Endothelial cell of umbilical vein (primary cell): ENCODE results near the gene SAMD10. TPM values are rescaled to one million over a fixed set of nuclear protein-coding genes. Genes with fewer than 3 reads are reported as not detected.

Source experiments
- BruUV-seq: library from RNA; stranded (reverse); fragments of 400-500 nt; replicated peaks from 2 replicates; lab custom pipeline; 2021; lab: Mats Ljungman, UMichigan
- CTCF ChIA-PET: fragments of 300-600, 350-600 bp; sonication (Branson Sonifier 250); formaldehyde crosslinking; loops from one replicate; lab custom pipeline; 2021; ENCODE audit warnings: antibody characterized with exemption, inconsistent platforms; lab: Charles Lee
- POLR2A ChIA-PET: fragments of 300-600, 350-600 bp; sonication (Branson Sonifier 250); formaldehyde crosslinking; loops from one replicate; lab custom pipeline; 2021; ENCODE audit warnings: antibody characterized with exemption, inconsistent platforms; lab: Charles Lee
- DNase-seq: peaks from one replicate; pipeline ENCODE4 v3.0.0-alpha.2; 2011; ENCODE audit warnings: low read depth, low spot score
- FAIRE-seq: peaks from 2 replicates; lab custom pipeline; 2011; peaks lifted over from hg19 to GRCh38; lab: Jason Lieb, UNC
- H2AFZ ChIP-seq: 2 replicates; pipeline ENCODE4 v1.6.0; 2012; ENCODE audit warnings: low read depth, low read length, control low read depth, inconsistent platforms
- H3K27ac ChIP-seq: 2 replicates; pipeline ENCODE4 v1.5.1; 2011; ENCODE audit warnings: low read depth, mild to moderate bottlenecking, control low read depth, low read length, moderate library complexity; ENCODE audit not compliant: insufficient read depth
- H3K27me3 ChIP-seq, 2 experiments: 2 replicates each; pipeline versions ENCODE4 v1.6.0 to v1.6.1; 2011; ENCODE audit warnings: low read length in 2 of 2, mixed read lengths in 1 of 2; ENCODE audit not compliant: control insufficient read depth in 2 of 2, insufficient read depth in 2 of 2
- H3K36me3 ChIP-seq, 2 experiments: 2 replicates in 1 of 2; 3 replicates in 1 of 2; pipeline ENCODE4 v1.5.1; 2011; ENCODE audit warnings: low read length in 2 of 2, mild to moderate bottlenecking in 1 of 2, moderate library complexity in 1 of 2; ENCODE audit not compliant: control insufficient read depth in 2 of 2, insufficient read depth in 2 of 2; ENCODE audit errors: extremely low read depth in 1 of 2
- H3K4me1 ChIP-seq: 3 replicates; pipeline ENCODE4 v1.5.1; 2011; ENCODE audit warnings: mild to moderate bottlenecking, low read length; ENCODE audit not compliant: control insufficient read depth, insufficient read depth; ENCODE audit errors: extremely low read depth
- H3K4me2 ChIP-seq: 2 replicates; pipeline ENCODE4 v1.6.1; 2011; ENCODE audit warnings: low read length, control low read depth, mixed read lengths; ENCODE audit not compliant: insufficient read depth
- H3K4me3 ChIP-seq, 3 experiments: fragments of 200-600 bp in 1 of 3; sonication (generic), shearing (Covaris generic) in 1 of 3; replicated peaks in 1 of 3; 2 replicates each; pipeline ENCODE4 v1.5.1; 2011 to 2016; ENCODE audit warnings: control low read depth in 3 of 3, low read length in 3 of 3, mild to moderate bottlenecking in 2 of 3, inconsistent platforms in 1 of 3, low read depth in 1 of 3, moderate library complexity in 1 of 3; ENCODE audit not compliant: insufficient read depth in 1 of 3
- H3K79me2 ChIP-seq: 2 replicates; pipeline ENCODE4 v1.6.0; 2012; ENCODE audit warnings: low read length, inconsistent platforms; ENCODE audit not compliant: control insufficient read depth, insufficient read depth
- H3K9ac ChIP-seq: replicated peaks from 2 replicates; pipeline ENCODE3; 2011; ENCODE audit warnings: low read length, control low read depth; ENCODE audit not compliant: insufficient read depth; ENCODE audit errors: extremely low read depth
- H3K9me1 ChIP-seq: replicated peaks from 3 replicates; pipeline ENCODE4 v1.6.0; 2011; ENCODE audit warnings: mild to moderate bottlenecking, low read length; ENCODE audit not compliant: control insufficient read depth, insufficient read depth; ENCODE audit errors: extremely low read depth
- H3K9me3 ChIP-seq: replicated peaks from 2 replicates; pipeline ENCODE4 v1.5.1; 2012; ENCODE audit warnings: low read length, inconsistent platforms; ENCODE audit not compliant: control insufficient read depth, insufficient read depth
- H4K20me1 ChIP-seq: replicated peaks from 2 replicates; pipeline ENCODE3; 2011; ENCODE audit warnings: mild to moderate bottlenecking, low read length; ENCODE audit not compliant: control insufficient read depth, insufficient read depth; ENCODE audit errors: extremely low read depth
- EZH2 ChIP-seq: IDR thresholded peaks from 2 replicates; pipeline ENCODE4 v1.6.1; 2012; ENCODE audit warnings: borderline replicate concordance, low read depth, mild to moderate bottlenecking, moderate library complexity, low read length, inconsistent platforms; ENCODE audit not compliant: severe bottlenecking
- FOS ChIP-seq: IDR thresholded peaks from 2 replicates; pipeline ENCODE4 v1.6.1; 2011; ENCODE audit warnings: mild to moderate bottlenecking, low read length, moderate library complexity, borderline replicate concordance; ENCODE audit not compliant: insufficient read depth
- GATA2 ChIP-seq: IDR thresholded peaks from 2 replicates; pipeline ENCODE4 v1.7.0; 2011; ENCODE audit warnings: low read depth, mild to moderate bottlenecking, moderate library complexity, mixed read lengths, low read length; ENCODE audit not compliant: insufficient read length, insufficient read depth
- JUN ChIP-seq: IDR thresholded peaks from 2 replicates; pipeline ENCODE4 v1.6.1; 2011; ENCODE audit warnings: borderline replicate concordance, low read depth; ENCODE audit not compliant: insufficient read length, insufficient read depth
- MYC ChIP-seq: IDR thresholded peaks from one replicate; pipeline ENCODE4 v1.6.1; 2011; ENCODE audit warnings: mild to moderate bottlenecking, low read depth, low read length
- POLR2A ChIP-seq: IDR thresholded peaks from 2 replicates; pipeline ENCODE4 v1.6.1; 2012; ENCODE audit warnings: low read depth, mild to moderate bottlenecking, control low read depth, low read length
- POLR2AphosphoS5 ChIP-seq: IDR thresholded peaks from 2 replicates; pipeline ENCODE4 v1.6.1; 2012; ENCODE audit warnings: low read depth, mild to moderate bottlenecking, control low read depth, low read length, moderate library complexity; ENCODE audit not compliant: insufficient read depth
- dilution Hi-C: fragments of 300-500 bp; cut with MboI; formaldehyde crosslinking; loops from one replicate; pipeline ENCODE4 v1.15.0; 2019; ENCODE audit warnings: low sequenced_read_pairs; ENCODE audit not compliant: extremely low pct_ligation_motif_present
- intact Hi-C: fragments of 100-400 bp; cut with micrococcal nuclease; formaldehyde crosslinking; loops from one replicate; pipeline ENCODE4 v1.10.0; 2022
- polyA plus RNA-seq, 4 experiments: library from polyadenylated mRNA; depleted of rRNA in 3 of 4; stranded (reverse) in 3 of 4; unstranded in 1 of 4; fragments of >200 nt; gene quantifications; 2 replicates each; pipeline versions ENCODE4 v1.2.1 to v1.2.3, GENCODE V29; 2011 to 2012; ENCODE audit warnings: missing spikeins in 1 of 4
- total RNA-seq: library from RNA; stranded (reverse); gene quantifications from 2 replicates; pipeline ENCODE4 v1.2.3, GENCODE V29; 2021
- TF ChIP-seq, protein P1 (sequence below): IDR thresholded peaks from 2 replicates; pipeline ENCODE4 v1.6.1; 2011; ENCODE audit not compliant: insufficient read depth, insufficient read length
- TF ChIP-seq, protein P2 (sequence below), 2 donors: IDR thresholded peaks; 1 replicate in 1 of 2; 2 replicates in 1 of 2; pipeline ENCODE4 v1.5.1; 2011; ENCODE audit warnings: low read length in 2 of 2, mild to moderate bottlenecking in 2 of 2, moderate library complexity in 2 of 2, control low read depth in 1 of 2, inconsistent platforms in 1 of 2, low read depth in 1 of 2; ENCODE audit not compliant: insufficient read depth in 1 of 2; ENCODE audit errors: extremely low read depth in 1 of 2

The SAMD10 gene
- total and polyA plus RNA-seq, 2 donors (not counting 3 experiments of a cell fraction or from before 2014, with no cell fraction given), result 4.7 to 5.3 TPM

GRCh38 chr20:63944078-63944941 lies 35.1 kb downstream of the SAMD10 start:
- FAIRE-seq (no peak), DNase-seq (no peak)
- TF ChIP-seq EZH2, result no peak
- TF ChIP-seq, protein P1, sequence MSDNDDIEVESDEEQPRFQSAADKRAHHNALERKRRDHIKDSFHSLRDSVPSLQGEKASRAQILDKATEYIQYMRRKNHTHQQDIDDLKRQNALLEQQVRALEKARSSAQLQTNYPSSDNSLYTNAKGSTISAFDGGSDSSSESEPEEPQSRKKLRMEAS, result no peak
- peak; percentile 8 for TF ChIP-seq POLR2AphosphoS5
- no peaks in the 10 kb centered on the region for H3K9me3 ChIP-seq
- H2AFZ ChIP-seq, result no peak overlapping the region
- H3K4me3 ChIP-seq, result no peak overlapping the region
- H3K9me1 ChIP-seq, result no peaks in the 10 kb centered on the region
- intact Hi-C loops, result no loop called here
- H3K27me3 ChIP-seq, result no peaks in the 10 kb centered on the region
- POLR2A ChIA-PET, result no interaction called here
- no peaks in the 10 kb centered on the region for H4K20me1 ChIP-seq
- peaks cover 18% of the 10 kb centered on the region for H3K79me2 ChIP-seq
- no TSS peak for BruUV-seq
- CTCF ChIA-PET, result no interaction called here
- H3K27ac ChIP-seq, result no peak overlapping the region
- H3K4me1 ChIP-seq, result peaks cover 24% of the 10 kb centered on the region
- no peak overlapping the region for H3K4me2 ChIP-seq
- dilution Hi-C loops, result no loop called here
- peaks cover 8 to 42% of the 10 kb centered on the region in 2 experiments for H3K36me3 ChIP-seq
- H3K9ac ChIP-seq, result no peak overlapping the region

DNA sequence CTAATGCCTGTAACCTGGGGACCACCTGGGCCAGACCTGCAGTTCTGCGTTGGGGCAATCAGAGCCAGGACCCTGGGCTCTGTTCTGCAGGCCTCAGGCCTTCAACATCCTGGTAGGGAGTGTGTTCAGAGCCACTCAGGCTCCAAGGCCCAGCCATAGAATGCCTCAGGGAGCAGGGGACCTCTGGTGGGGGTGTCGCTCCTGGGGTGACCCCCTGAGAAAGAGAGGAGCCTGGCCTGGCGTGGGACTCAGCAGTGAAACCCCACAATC lies 35.7 kb downstream of the SAMD10 start:
- FAIRE-seq (no peak), DNase-seq (no peak)
- no peaks in the 10 kb centered on the region for H3K9me3 ChIP-seq
- H3K27me3 ChIP-seq, result no peaks in the 10 kb centered on the region
- no peak overlapping the region for H3K9ac ChIP-seq
- CTCF ChIA-PET, result interaction anchor here (0.7 kb wide), 1 partner anchor 16 kb away, joined by 3 read pairs; no protein-coding TSS in a partner anchor
- H3K79me2 ChIP-seq, result peaks cover 16% of the 10 kb centered on the region
- dilution Hi-C loops (no loop called here), intact Hi-C loops (no loop called here)
- peaks cover 8 to 42% of the 10 kb centered on the region in 2 experiments for H3K36me3 ChIP-seq
- BruUV-seq, result no TSS peak
- H3K4me1 ChIP-seq, result peaks cover 20% of the 10 kb centered on the region
- TF ChIP-seq EZH2, result no peak
- no peak for TF ChIP-seq JUN
- no peak for TF ChIP-seq POLR2A
- TF ChIP-seq, protein P2, sequence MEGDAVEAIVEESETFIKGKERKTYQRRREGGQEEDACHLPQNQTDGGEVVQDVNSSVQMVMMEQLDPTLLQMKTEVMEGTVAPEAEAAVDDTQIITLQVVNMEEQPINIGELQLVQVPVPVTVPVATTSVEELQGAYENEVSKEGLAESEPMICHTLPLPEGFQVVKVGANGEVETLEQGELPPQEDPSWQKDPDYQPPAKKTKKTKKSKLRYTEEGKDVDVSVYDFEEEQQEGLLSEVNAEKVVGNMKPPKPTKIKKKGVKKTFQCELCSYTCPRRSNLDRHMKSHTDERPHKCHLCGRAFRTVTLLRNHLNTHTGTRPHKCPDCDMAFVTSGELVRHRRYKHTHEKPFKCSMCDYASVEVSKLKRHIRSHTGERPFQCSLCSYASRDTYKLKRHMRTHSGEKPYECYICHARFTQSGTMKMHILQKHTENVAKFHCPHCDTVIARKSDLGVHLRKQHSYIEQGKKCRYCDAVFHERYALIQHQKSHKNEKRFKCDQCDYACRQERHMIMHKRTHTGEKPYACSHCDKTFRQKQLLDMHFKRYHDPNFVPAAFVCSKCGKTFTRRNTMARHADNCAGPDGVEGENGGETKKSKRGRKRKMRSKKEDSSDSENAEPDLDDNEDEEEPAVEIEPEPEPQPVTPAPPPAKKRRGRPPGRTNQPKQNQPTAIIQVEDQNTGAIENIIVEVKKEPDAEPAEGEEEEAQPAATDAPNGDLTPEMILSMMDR (IDR thresholded peaks at IDR 0.05; ENCODE audit: extremely low read depth in 1 of 2, insufficient read depth in 1 of 2, low read depth in 1 of 2, low read length in 2 of 2), result no peak
- TF ChIP-seq POLR2AphosphoS5, result no peak
- TF ChIP-seq, protein P1, result no peak
- no peak for TF ChIP-seq GATA2
- no peak for TF ChIP-seq FOS
- no peak for TF ChIP-seq MYC
- no peak overlapping the region for H3K27ac ChIP-seq
- H2AFZ ChIP-seq, result no peak overlapping the region
- H4K20me1 ChIP-seq, result no peaks in the 10 kb centered on the region
- POLR2A ChIA-PET, result no interaction called here
- H3K4me2 ChIP-seq, result no peak overlapping the region
- H3K9me1 ChIP-seq, result no peaks in the 10 kb centered on the region
- no peak overlapping the region for H3K4me3 ChIP-seq
